GM12873 (cell line): Measurements from ENCODE around the gene CS.

ENCODE experiments used
- TF ChIP-seq, protein P1 (sequence below): IDR thresholded peaks from 2 replicates; pipeline ENCODE4 v1.5.1; 2012; ENCODE audit warnings: low read depth, mild to moderate bottlenecking, moderate library complexity, low read length, control low read depth; ENCODE audit not compliant: insufficient read depth; ENCODE audit errors: missing control alignments

Gene CS

DNA sequence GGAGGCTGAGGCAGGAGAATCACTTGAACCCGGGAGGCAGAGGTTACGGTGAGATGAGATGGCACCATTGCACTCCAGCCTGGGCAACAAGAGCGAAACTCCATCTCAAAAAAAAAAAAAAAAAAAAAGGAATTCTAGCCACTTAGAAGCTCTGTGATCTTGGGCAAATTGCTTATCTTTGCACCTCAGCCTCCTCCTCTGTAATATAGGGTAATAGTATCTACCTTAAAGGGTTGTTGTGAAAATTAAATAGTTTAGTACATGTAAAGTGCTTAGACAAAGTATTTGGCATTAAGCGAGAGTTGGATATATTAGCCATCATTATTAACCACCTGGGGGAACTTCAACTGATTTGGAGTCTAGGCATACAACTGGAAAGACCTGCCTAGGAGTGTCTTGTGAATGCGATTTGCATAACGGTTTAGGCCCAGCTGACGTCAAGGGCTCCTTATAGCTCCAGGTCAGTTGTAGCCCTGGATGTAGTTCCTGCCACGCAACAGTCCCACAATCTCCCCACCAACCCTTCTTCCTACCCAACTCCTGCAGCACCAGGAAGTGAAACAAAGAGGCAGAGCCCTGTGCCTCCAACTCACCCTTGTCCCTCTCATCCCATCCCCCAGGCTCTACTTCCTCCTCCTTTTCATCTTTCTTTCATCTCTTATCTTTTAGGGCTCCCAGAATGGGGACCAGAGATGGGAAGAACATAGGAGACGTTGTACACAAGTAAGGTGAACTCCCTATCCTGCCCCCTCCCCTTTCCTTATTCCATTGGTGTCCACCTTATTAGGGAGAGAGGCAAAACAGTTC is 36.4 kb upstream of the CS start:
- TF ChIP-seq, protein P1, sequence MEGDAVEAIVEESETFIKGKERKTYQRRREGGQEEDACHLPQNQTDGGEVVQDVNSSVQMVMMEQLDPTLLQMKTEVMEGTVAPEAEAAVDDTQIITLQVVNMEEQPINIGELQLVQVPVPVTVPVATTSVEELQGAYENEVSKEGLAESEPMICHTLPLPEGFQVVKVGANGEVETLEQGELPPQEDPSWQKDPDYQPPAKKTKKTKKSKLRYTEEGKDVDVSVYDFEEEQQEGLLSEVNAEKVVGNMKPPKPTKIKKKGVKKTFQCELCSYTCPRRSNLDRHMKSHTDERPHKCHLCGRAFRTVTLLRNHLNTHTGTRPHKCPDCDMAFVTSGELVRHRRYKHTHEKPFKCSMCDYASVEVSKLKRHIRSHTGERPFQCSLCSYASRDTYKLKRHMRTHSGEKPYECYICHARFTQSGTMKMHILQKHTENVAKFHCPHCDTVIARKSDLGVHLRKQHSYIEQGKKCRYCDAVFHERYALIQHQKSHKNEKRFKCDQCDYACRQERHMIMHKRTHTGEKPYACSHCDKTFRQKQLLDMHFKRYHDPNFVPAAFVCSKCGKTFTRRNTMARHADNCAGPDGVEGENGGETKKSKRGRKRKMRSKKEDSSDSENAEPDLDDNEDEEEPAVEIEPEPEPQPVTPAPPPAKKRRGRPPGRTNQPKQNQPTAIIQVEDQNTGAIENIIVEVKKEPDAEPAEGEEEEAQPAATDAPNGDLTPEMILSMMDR = no peak

DNA sequence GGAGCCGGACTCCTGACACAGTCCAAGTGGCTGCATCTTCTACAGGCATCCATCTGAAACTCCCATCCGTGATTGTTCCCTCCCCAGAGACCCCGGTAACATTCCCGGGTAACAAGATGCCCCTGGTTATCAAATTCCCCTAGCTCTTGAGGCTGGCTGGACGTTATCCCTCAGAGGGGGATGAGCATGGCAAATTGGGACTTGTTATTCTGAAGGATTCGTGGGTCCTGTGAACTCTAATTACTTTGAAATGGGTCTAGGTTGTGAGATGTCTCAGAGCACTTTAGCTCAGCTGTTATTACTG is 34.3 kb upstream of the CS start:
- TF ChIP-seq, protein P1 = no peak

DNA sequence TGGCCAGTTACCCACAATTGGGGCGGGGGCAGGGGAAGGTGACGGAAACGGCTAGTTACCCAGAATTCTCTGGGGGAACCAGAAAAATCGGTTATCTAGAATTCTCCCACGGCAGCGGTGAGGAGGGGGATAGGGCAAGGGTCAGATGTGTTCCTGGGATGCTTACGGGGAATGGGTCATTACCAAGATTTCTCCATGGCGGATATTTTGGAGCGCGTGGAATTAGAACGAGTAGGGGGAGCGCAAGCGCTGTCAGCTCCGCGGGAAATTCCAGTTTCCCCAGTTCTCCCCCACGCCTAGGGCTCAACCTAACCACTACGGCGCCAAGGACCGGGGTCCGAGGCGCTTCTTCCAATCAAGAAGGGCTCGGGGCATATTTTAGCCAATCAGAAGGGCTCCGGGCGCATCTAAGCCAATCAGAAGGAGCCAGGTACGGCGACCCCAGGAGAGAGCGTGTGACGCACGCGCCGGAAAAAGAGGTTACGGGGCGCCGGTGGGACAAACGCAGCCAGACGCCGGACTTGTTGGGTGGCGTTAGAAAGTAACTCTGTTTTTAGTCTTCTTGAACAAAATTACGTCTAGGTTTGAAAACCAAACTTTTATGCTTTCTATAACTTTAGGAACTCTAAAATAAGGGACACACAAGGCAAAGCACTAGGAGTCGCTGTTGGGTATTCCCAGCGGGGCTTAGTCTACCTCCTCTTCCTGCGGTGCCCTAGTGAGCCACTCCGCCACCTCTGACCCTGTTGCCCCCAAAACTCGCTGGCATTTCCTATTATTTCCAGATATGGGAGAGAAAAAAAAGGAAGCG is 33.8 kb upstream of the CS start, which contains the start of gene PAN2:
PAN2 (minus strand) TSS at position 322 of the 811 bp plus-strand sequence. CDS start 906 bp downstream, outside the sequence.
- TF ChIP-seq, protein P1 = peak; percentile 72

DNA sequence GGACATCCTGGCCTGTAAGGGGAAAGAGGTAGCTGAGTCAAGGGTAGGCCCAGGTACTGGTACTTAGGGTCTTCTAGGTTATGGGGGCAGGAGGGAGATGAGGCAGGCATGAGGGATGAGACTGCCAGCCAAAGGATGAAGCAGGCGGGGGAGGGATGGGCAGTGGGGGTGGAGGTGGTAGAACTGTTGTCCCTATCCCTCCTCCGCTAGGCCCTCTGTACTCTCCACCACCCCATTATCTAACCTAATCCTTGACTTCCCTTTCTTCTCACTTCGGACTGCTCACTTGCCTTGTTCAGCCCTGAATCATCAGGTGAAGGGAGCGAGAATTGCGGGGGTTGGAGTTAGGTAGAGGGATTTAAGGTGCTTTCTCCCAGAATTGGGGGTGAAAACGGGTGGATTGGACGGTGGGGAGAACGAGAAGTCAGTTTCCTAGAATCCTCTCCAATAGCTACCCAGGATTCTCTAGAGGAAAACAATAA is 33.1 kb upstream of the CS start:
- TF ChIP-seq, protein P1 = no peak

DNA sequence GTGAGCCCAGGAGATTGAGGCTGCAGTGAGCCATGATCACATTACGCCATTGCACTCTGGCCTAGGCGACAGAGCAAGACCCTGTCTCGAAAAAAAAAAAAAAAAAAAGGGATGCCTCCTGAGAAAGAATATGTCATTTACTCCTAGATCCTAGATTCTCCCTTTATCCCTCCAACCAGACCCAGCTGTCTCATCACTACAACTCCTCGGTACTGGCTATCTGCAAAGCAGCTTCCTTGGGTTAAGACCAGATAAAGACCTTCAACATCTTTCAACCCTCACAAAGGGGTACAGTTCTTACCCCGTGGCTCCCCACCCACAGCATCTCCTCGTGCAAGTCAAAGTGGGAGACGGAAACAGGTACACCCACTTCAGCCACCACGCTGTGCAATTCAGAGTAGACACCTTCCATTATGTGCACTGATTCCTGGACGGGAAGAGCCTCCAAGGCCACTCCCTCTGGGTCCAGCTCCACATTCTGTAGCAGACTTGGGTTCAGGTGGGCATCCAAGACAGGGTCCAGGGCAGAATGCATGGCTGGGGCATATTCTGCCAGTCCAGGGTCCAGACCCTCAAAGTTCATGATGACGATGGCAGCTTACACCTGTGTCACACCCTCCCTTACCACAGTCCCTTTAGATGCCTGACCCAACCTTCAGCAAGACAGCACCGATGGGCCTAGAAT is 32.5 kb upstream of the CS start:
- TF ChIP-seq, protein P1 = no peak

DNA sequence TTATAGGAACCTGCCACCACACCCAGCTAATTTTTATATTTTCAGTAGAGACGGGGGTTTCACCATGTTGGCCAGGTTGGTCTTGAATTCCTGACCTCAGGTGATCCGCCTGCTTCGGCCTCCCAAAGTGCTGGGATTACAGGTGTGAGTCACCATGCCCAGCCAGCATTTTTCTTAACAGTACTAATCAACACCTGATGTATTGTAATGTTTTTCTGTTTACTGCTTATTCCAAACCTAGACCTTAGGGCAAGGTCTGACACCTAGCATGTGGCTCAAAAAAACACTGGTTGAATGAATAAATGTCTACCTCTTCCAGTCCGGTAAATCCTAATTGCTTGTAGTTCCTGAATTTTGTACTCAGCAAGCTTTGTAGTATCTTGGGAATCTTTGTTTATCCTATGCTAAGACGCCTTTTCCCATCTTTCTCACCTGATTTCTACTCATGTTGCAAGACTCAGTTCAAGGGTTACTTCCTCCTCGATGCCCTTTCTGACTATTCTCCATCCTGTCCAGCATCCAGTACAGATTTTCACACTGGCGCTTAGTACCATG is 30.9 kb upstream of the CS start:
- TF ChIP-seq, protein P1 = no peak
